Ovary (tissue), 3 donors: ENCODE measurements around the gene BARD1.

Experiments used
- EP300 ChIP-seq: sonication (generic); formaldehyde crosslinking; IDR thresholded peaks from one replicate; pipeline ENCODE4 v1.6.1; 2017; ENCODE audit warnings: antibody characterized with exemption
- POLR2A ChIP-seq: fragments of 450-650 bp; IDR thresholded peaks from one replicate; pipeline ENCODE4 v1.6.1; 2017; ENCODE audit warnings: antibody characterized with exemption, mild to moderate bottlenecking, moderate library complexity
- TF ChIP-seq, protein P1 (sequence below), 3 donors: fragments of 450-650 bp in 2 of 3; fragments of 200-600 bp in 1 of 3; IDR thresholded peaks; one replicate each; pipeline versions ENCODE4 v1.5.1 to v1.8.0; 2016 to 2022; ENCODE audit warnings: antibody characterized with exemption in 3 of 3, mild to moderate bottlenecking in 1 of 3
- donor health status: DM: no; HTN: no; CAD: no.

DNA sequence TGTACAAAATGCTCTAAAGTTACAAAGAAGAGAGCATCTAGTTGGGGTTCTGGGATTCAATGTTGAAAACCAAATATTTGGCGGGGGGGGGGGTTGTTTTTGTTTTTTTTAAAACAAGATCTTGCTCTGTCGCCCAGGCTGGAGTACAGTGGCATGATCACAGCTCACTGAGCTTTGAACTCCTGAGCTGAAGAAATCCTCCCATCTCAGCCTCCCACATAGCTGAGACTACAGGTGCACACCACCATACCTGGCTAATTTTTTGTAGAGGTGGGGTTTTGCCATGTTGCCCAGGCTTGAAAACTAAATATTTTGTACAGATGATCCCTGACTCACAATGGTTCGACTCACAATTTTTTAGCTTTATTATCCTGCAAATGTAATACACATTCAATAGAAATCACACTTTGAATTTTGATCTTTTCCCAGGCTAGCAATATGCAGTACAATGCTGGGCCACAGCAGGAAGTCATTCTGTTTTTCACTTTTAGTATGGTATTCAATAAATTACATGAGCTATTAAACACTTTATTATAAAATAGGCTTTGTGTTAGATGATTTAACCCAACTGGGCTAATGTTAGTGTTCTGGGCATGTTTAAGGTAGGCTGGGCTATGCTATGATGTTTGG lies 7.6 kb downstream of the BARD1 start:
- TF ChIP-seq, protein P1, sequence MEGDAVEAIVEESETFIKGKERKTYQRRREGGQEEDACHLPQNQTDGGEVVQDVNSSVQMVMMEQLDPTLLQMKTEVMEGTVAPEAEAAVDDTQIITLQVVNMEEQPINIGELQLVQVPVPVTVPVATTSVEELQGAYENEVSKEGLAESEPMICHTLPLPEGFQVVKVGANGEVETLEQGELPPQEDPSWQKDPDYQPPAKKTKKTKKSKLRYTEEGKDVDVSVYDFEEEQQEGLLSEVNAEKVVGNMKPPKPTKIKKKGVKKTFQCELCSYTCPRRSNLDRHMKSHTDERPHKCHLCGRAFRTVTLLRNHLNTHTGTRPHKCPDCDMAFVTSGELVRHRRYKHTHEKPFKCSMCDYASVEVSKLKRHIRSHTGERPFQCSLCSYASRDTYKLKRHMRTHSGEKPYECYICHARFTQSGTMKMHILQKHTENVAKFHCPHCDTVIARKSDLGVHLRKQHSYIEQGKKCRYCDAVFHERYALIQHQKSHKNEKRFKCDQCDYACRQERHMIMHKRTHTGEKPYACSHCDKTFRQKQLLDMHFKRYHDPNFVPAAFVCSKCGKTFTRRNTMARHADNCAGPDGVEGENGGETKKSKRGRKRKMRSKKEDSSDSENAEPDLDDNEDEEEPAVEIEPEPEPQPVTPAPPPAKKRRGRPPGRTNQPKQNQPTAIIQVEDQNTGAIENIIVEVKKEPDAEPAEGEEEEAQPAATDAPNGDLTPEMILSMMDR (IDR thresholded peaks at IDR 0.05): no peak
- no peak for TF ChIP-seq POLR2A
- TF ChIP-seq EP300: no peak
